ENCODE data around the gene SLC45A2. TPM values are rescaled to one million over a fixed set of nuclear protein-coding genes. Genes with fewer than 3 reads are reported as not detected.

Gene SLC45A2
- total and polyA plus RNA-seq, 2 of the 8 experiments (the other 6 are each of a cell fraction or from before 2014, with no cell fraction given), result 0.09 TPM; not detected in 1

DNA sequence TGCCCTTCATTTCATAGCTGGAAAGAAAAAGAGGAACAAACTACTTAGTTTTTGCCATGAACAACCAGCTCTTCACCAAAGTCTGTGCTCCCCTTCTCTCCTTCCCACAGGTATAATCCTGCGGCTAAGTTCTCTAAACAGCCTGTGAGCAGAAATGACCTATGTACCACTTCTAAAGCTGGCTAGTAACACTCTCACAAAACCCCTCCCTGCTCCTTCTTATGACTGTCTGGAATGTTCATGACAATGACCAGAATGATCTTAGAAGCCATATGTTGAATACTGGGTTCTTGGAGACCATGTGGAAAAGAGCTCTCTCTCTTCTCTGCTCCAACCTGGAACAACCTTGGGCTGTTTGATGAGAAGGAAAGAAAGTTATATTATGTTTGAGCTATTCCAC is 36.2 kb upstream of the SLC45A2 start:
- Histone ChIP-seq H3K4me3 (ENCODE audit: extremely low read depth in 1 of 4, insufficient read depth in 2 of 4, low read depth in 3 of 4, low read length in 4 of 4) (no peak overlapping the region), H3K9ac (replicated peaks in 1 of 4; ENCODE audit: extremely low read depth in 1 of 4, low read depth in 3 of 4, low read length in 3 of 4) (no peak overlapping the region), H3K23ac (ENCODE audit: insufficient read length) (no peak overlapping the region), H3K4me1 (replicated peaks in 1 of 4; ENCODE audit: control insufficient read depth in 3 of 4, insufficient read depth in 4 of 4, low read length in 3 of 4) (no peaks in the 10 kb centered on the region), H3K79me2 (ENCODE audit: control insufficient read depth in 1 of 2, insufficient read depth in 2 of 2, low read length in 2 of 2) (no peaks in the 10 kb centered on the region), H4K91ac (replicated peaks; ENCODE audit: insufficient read length, low read length) (no peak overlapping the region), H3K4ac (replicated peaks; ENCODE audit: insufficient read length, low read depth, low read length) (no peak overlapping the region), H3K27me3 (replicated peaks in 1 of 4; ENCODE audit: control insufficient read depth in 3 of 4, extremely low read depth in 1 of 4, insufficient read depth in 3 of 4, low read length in 3 of 4) (no peaks in the 10 kb centered on the region), H2AK5ac (ENCODE audit: low read depth, low read length) (no peak overlapping the region), H3K36me3 (ENCODE audit: control insufficient read depth in 2 of 4, insufficient read depth in 4 of 4, low read length in 3 of 4) (no peaks in the 10 kb centered on the region), H3K56ac (replicated peaks; ENCODE audit: insufficient read length, low read depth, low read length) (no peak overlapping the region), H2BK5ac (ENCODE audit: low read depth, low read length) (no peak overlapping the region), H4K8ac (ENCODE audit: extremely low read depth, insufficient read depth, low read length) (no peak overlapping the region), H3K4me2 (ENCODE audit: insufficient read depth in 1 of 2, low read depth in 2 of 2, low read length in 2 of 2) (no peak overlapping the region), H4K5ac (ENCODE audit: insufficient read length, low read depth, low read length) (no peak overlapping the region), H3K23me2 (ENCODE audit: low read depth, low read length) (no peaks in the 10 kb centered on the region), H2BK12ac (ENCODE audit: low read depth, low read length) (no peak overlapping the region), H3K18ac (ENCODE audit: extremely low read depth, low read length) (no peak overlapping the region), H3K14ac (ENCODE audit: insufficient read length) (no peak overlapping the region), H3K9me3 (ENCODE audit: insufficient read depth in 2 of 2, low read depth in 1 of 2, low read length in 1 of 2) (no peaks in the 10 kb centered on the region), H3K79me1 (ENCODE audit: low read depth, low read length) (no peaks in the 10 kb centered on the region), H2BK120ac (replicated peaks; ENCODE audit: low read depth, low read length) (no peak overlapping the region), H2AFZ (ENCODE audit: low read length) (no peak overlapping the region), H2BK15ac (ENCODE audit: low read length) (no peak overlapping the region), H3K27ac (ENCODE audit: low read depth, low read length) (no peak overlapping the region), H2BK20ac (ENCODE audit: low read length) (no peak overlapping the region), H4K20me1 (replicated peaks in 1 of 2; ENCODE audit: control insufficient read depth in 1 of 2, insufficient read depth in 2 of 2, low read length in 2 of 2) (no peaks in the 10 kb centered on the region)
- POLR2A ChIA-PET (ENCODE audit: partially characterized antibody), result interaction anchor here (1.5 kb wide), 1 partner anchor 13 kb away, joined by 5 read pairs; the partner anchor contains the start of gene AMACR
- no peak for DNase-seq (ENCODE audit: low read depth in 1 of 2, low spot score in 2 of 2)
- no peak for FAIRE-seq
- TF ChIP-seq TAF1 (IDR thresholded peaks at IDR 0.05; ENCODE audit: low read depth, low read length), result no peak
- WGBS, 2 experiments (ENCODE audit: extremely low coverage in 1 of 2, insufficient coverage in 1 of 2, insufficient read length in 1 of 2, insufficient replicate concordance in 2 of 2, low coverage in 1 of 2, low lambda C conversion rate in 2 of 2, missing lambda C conversion rate in 1 of 2), result 100% methylated on average over 1 of the region's 1 CpG; no CpG with 5 or more reads in 1 of the 2 experiments
- CTCF ChIA-PET (ENCODE audit: partially characterized antibody), result interaction anchor here (0.7 to 1.6 kb wide), 5 partner anchors 9 to 51 kb away, joined by 3 read pairs; no protein-coding TSS in a partner anchor
